PC-9 (cell line): Measurements from ENCODE around the gene CLDN7.

Experiments used
- EZH2 ChIP-seq: fragments of 200-600 bp; sonication (generic); IDR thresholded peaks from 2 replicates; pipeline ENCODE4 v1.8.0; 2017; ENCODE audit warnings: antibody characterized with exemption, low read depth
- TF ChIP-seq, protein P1 (sequence below): fragments of 200-600 bp; sonication (generic); conservative IDR thresholded peaks from 2 replicates; pipeline ENCODE4 v1.6.1; 2017; ENCODE audit warnings: mixed run types, antibody characterized with exemption, mild to moderate bottlenecking, moderate library complexity

DNA sequence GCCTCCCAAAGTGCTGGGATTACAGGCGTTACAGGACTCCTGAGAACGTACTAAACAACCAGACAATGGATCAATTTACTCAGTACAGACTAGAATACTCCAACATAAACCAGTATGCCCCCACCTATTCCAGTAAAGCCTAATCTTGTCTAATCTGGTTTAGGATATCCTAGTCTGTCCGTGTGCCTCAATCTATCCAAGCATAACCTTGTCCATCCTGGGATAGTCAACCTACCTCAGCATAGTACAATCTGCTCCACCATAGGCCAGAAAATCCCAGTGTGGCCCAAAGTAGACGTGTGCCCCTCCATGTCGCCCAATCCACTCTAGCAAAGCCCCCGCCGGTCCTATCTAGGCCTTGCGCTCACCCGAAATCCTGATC is 28.6 kb downstream of the CLDN7 start:
- TF ChIP-seq, protein P1, sequence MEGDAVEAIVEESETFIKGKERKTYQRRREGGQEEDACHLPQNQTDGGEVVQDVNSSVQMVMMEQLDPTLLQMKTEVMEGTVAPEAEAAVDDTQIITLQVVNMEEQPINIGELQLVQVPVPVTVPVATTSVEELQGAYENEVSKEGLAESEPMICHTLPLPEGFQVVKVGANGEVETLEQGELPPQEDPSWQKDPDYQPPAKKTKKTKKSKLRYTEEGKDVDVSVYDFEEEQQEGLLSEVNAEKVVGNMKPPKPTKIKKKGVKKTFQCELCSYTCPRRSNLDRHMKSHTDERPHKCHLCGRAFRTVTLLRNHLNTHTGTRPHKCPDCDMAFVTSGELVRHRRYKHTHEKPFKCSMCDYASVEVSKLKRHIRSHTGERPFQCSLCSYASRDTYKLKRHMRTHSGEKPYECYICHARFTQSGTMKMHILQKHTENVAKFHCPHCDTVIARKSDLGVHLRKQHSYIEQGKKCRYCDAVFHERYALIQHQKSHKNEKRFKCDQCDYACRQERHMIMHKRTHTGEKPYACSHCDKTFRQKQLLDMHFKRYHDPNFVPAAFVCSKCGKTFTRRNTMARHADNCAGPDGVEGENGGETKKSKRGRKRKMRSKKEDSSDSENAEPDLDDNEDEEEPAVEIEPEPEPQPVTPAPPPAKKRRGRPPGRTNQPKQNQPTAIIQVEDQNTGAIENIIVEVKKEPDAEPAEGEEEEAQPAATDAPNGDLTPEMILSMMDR: no peak
- no peak for TF ChIP-seq EZH2
